PC-3 (cell line): Measurements from ENCODE around the gene OMP. TPM values are rescaled to one million over a fixed set of nuclear protein-coding genes. Genes with fewer than 3 reads are reported as not detected.

Experiments
- ATAC-seq: fragments of 200-7000 bp; cut with Tn5 transposase; 2 replicates; pipeline ENCODE4 v1.9.1; 2020; ENCODE audit warnings: mild to moderate bottlenecking, moderate library complexity
- BruUV-seq: library from RNA; stranded (reverse); fragments of 400-500 nt; replicated peaks from 2 replicates; lab custom pipeline; 2021; lab: Mats Ljungman, UMichigan
- CTCF ChIA-PET: fragments of 300-600 bp; sonication (Branson Sonifier 250); formaldehyde crosslinking; loops from one replicate; lab custom pipeline; 2022; ENCODE audit warnings: antibody characterized with exemption; lab: Charles Lee
- POLR2A ChIA-PET: fragments of 300-600 bp; sonication (Branson Sonifier 250); formaldehyde crosslinking; loops from one replicate; lab custom pipeline; 2022; ENCODE audit warnings: antibody characterized with exemption; ENCODE audit not compliant: unreplicated experiment; lab: Charles Lee
- DNase-seq: peaks from one replicate; pipeline ENCODE4 v3.0.0-alpha.2; 2015
- H2AFZ ChIP-seq: fragments of 300-600 bp; sonication (generic); 2 replicates; pipeline ENCODE4 v1.6.0; 2016; ENCODE audit warnings: antibody characterized with exemption, low read length
- H3F3A ChIP-seq: fragments of 300-600 bp; sonication (generic); one replicate; pipeline ENCODE4 v1.6.0; 2017; ENCODE audit warnings: antibody characterized with exemption, low read length, control low read depth, mild to moderate bottlenecking; ENCODE audit not compliant: unreplicated experiment
- H3K27ac ChIP-seq: fragments of 300-600 bp; sonication (generic); 2 replicates; pipeline ENCODE4 v1.5.1; 2016; ENCODE audit warnings: mild to moderate bottlenecking, low read length
- H3K27me3 ChIP-seq: fragments of 300-600 bp; sonication (generic); 2 replicates; pipeline ENCODE4 v1.6.1; 2016; ENCODE audit warnings: low read length, mixed read lengths
- H3K36me3 ChIP-seq: fragments of 300-600 bp; sonication (generic); 2 replicates; pipeline ENCODE4 v1.6.1; 2016; ENCODE audit warnings: low read depth, mixed run types, low read length, mixed read lengths
- H3K4me1 ChIP-seq: fragments of 300-600 bp; sonication (generic); 2 replicates; pipeline ENCODE4 v1.5.1; 2016; ENCODE audit warnings: low read length; ENCODE audit not compliant: insufficient read depth
- H3K4me2 ChIP-seq: fragments of 300-600 bp; sonication (generic); 2 replicates; pipeline ENCODE4 v1.6.0; 2016; ENCODE audit warnings: low read length
- H3K4me3 ChIP-seq: fragments of 300-600 bp; sonication (generic); 2 replicates; pipeline ENCODE4 v1.5.1; 2016; ENCODE audit warnings: mild to moderate bottlenecking, low read length, mixed read lengths
- H3K79me2 ChIP-seq: fragments of 300-600 bp; sonication (generic); 2 replicates; pipeline ENCODE4 v1.6.1; 2017; ENCODE audit warnings: low read length, mixed read lengths
- H3K9ac ChIP-seq: fragments of 300-600 bp; sonication (generic); 2 replicates; pipeline ENCODE4 v1.6.0; 2016; ENCODE audit warnings: mild to moderate bottlenecking, low read length
- H3K9me2 ChIP-seq: fragments of 300-600 bp; sonication (generic); replicated peaks from 2 replicates; pipeline ENCODE4 v1.6.1; 2016; ENCODE audit warnings: mixed run types, low read length, mixed read lengths
- H3K9me3 ChIP-seq: fragments of 300-600 bp; sonication (generic); 2 replicates; pipeline ENCODE4 v1.6.1; 2016; ENCODE audit warnings: low read length, mixed read lengths
- H4K20me1 ChIP-seq: fragments of 300-600 bp; sonication (generic); 2 replicates; pipeline ENCODE4 v1.6.1; 2016; ENCODE audit warnings: low read length, mixed read lengths
- EZH2 ChIP-seq: fragments of 300-600 bp; sonication (generic); IDR thresholded peaks from one replicate; pipeline ENCODE4 v1.6.1; 2017; ENCODE audit warnings: antibody characterized with exemption, mild to moderate bottlenecking, low read length; ENCODE audit not compliant: unreplicated experiment
- EZH2phosphoT487 ChIP-seq: fragments of 300-600 bp; sonication (generic); IDR thresholded peaks from 2 replicates; pipeline ENCODE4 v1.6.1; 2018; ENCODE audit warnings: mild to moderate bottlenecking, antibody characterized with exemption, low read length, borderline replicate concordance
- intact Hi-C: fragments of 100-400 bp; cut with micrococcal nuclease; formaldehyde crosslinking; loops from 2 replicates; pipeline ENCODE4 v1.9.0; 2023
- total RNA-seq: library from RNA; depleted of rRNA; stranded (reverse); fragments of >200 nt; gene quantifications from 2 replicates; pipeline ENCODE4 v1.2.3, GENCODE V29; 2014
- TF ChIP-seq, protein P1 (sequence below): fragments of 300-600 bp; sonication (generic); conservative IDR thresholded peaks from 2 replicates; pipeline ENCODE4 v1.5.1; 2017; ENCODE audit warnings: antibody characterized with exemption, low read depth, mild to moderate bottlenecking, low read length

Gene OMP
- total RNA-seq, 1 experiment from 2014 or later: not detected

DNA sequence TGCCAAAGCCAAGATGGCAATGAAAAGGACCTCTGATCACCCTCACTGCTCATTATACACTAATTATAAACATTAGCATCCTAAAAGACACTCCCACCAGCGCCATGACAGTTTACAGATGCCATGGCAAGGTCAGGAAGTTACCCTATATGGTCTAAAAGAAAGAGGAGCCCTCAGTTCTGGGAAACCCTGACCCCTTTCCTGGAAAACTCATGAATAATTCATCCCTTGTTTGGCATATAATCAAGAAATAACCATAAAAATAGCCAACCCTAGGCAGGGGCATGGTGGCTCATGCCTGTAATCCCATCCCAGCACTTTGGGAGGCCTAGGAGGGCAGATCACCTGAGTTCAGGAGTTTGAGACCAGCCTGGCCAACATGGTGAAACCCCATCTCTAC lies 48.6 kb upstream of the OMP start:
- peaks cover 15% of the 10 kb centered on the region; the same call in 1 of the 2 replicates for H3K9me3 ChIP-seq
- ATAC-seq (no peak), DNase-seq (no peak)
- no peaks in the 10 kb centered on the region for H3F3A ChIP-seq
- CTCF ChIA-PET: no interaction called here
- POLR2A ChIA-PET: interaction anchor here (0.5 kb wide), 1 partner anchor 1491 kb away, joined by 3 read pairs; no protein-coding TSS in a partner anchor
- no peak overlapping the region for H3K27ac ChIP-seq
- H3K4me2 ChIP-seq: no peak overlapping the region
- H3K9me2 ChIP-seq: no peaks in the 10 kb centered on the region
- H3K36me3 ChIP-seq: no peaks in the 10 kb centered on the region
- no peaks in the 10 kb centered on the region for H3K4me1 ChIP-seq
- BruUV-seq: no TSS peak
- no peak overlapping the region for H3K4me3 ChIP-seq
- no peaks in the 10 kb centered on the region for H4K20me1 ChIP-seq
- H3K27me3 ChIP-seq: no peaks in the 10 kb centered on the region
- no peaks in the 10 kb centered on the region for H3K79me2 ChIP-seq
- no peak overlapping the region for H3K9ac ChIP-seq
- no peak overlapping the region for H2AFZ ChIP-seq
- TF ChIP-seq EZH2phosphoT487: no peak
- TF ChIP-seq EZH2: no peak
- TF ChIP-seq, protein P1, sequence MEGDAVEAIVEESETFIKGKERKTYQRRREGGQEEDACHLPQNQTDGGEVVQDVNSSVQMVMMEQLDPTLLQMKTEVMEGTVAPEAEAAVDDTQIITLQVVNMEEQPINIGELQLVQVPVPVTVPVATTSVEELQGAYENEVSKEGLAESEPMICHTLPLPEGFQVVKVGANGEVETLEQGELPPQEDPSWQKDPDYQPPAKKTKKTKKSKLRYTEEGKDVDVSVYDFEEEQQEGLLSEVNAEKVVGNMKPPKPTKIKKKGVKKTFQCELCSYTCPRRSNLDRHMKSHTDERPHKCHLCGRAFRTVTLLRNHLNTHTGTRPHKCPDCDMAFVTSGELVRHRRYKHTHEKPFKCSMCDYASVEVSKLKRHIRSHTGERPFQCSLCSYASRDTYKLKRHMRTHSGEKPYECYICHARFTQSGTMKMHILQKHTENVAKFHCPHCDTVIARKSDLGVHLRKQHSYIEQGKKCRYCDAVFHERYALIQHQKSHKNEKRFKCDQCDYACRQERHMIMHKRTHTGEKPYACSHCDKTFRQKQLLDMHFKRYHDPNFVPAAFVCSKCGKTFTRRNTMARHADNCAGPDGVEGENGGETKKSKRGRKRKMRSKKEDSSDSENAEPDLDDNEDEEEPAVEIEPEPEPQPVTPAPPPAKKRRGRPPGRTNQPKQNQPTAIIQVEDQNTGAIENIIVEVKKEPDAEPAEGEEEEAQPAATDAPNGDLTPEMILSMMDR: no peak
- intact Hi-C loops: no loop called here

DNA sequence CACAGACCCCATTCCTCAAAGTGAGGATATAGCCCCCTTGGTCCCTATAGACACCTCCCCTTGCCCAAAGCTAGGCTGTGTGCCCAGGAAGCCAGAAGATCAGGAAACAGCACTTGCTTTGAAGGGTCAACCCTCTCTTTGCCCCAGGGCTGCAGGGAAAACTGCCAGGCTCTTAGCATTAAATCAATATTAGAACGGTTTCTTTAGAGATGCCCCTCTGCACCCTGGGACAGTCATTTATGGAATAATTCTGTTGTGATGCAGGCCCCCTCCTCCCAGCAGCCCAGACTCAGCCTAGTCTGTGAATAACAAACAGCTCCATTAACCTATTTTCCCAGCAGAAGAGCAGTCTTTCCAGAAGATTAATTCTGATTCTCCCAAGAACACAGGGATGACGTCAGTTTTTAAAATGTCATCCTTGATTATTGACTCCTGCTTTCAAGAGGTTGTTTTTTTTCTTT lies 47.5 kb upstream of the OMP start:
- no peak overlapping the region for H2AFZ ChIP-seq
- H3K79me2 ChIP-seq: no peaks in the 10 kb centered on the region
- DNase-seq: no peak
- POLR2A ChIA-PET: no interaction called here
- H3K4me1 ChIP-seq: no peaks in the 10 kb centered on the region
- no peaks in the 10 kb centered on the region for H3K27me3 ChIP-seq
- no peaks in the 10 kb centered on the region for H3F3A ChIP-seq
- H4K20me1 ChIP-seq: no peaks in the 10 kb centered on the region
- no peak overlapping the region for H3K27ac ChIP-seq
- BruUV-seq: no TSS peak
- intact Hi-C loops: no loop called here
- no peak for TF ChIP-seq EZH2phosphoT487
- TF ChIP-seq, protein P1: no peak
- no peak for TF ChIP-seq EZH2
- no peaks in the 10 kb centered on the region for H3K9me2 ChIP-seq
- H3K4me3 ChIP-seq: no peak overlapping the region
- CTCF ChIA-PET: no interaction called here
- H3K9ac ChIP-seq: no peak overlapping the region
- no peak for ATAC-seq
- H3K9me3 ChIP-seq: peaks cover 15% of the 10 kb centered on the region; the same call in 1 of the 2 replicates
- no peak overlapping the region for H3K4me2 ChIP-seq
- H3K36me3 ChIP-seq: no peaks in the 10 kb centered on the region

DNA sequence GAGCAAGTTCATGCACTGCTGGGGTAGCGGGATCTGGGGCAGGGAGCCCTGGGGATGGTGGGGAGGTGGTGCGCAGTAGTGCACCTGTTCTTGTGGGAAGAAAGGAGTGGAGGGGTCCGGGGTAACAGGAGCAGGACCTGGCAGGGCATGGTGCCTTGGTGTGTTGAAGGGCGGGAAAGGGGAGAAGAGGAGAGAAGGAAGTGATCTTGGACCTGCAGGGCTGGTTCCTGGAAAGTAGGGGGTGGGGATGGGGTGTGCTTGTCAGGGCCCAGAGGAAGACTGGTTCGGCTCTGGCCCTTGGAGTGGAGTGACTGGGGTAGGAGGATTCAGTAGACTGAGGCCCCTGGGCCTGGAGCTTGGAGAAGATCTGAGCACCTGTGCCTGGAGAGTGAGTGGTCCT lies 46.7 kb upstream of the OMP start:
- CTCF ChIA-PET: no interaction called here
- H3F3A ChIP-seq: no peaks in the 10 kb centered on the region

More for the DNA sequence above, 46.7 kb upstream of the OMP start:
- no peak overlapping the region for H3K4me2 ChIP-seq
- intact Hi-C loops: no loop called here
- H3K9ac ChIP-seq: no peak overlapping the region
- ATAC-seq: no peak
- DNase-seq: no peak
- no peak overlapping the region for H3K4me3 ChIP-seq
- POLR2A ChIA-PET: no interaction called here
- H4K20me1 ChIP-seq: no peaks in the 10 kb centered on the region
- no peak for TF ChIP-seq EZH2
- TF ChIP-seq EZH2phosphoT487: no peak
- TF ChIP-seq, protein P1: no peak
- H3K9me2 ChIP-seq: no peaks in the 10 kb centered on the region
- H3K27me3 ChIP-seq: no peaks in the 10 kb centered on the region
- no peaks in the 10 kb centered on the region for H3K79me2 ChIP-seq
- peaks cover 15% of the 10 kb centered on the region; the same call in 1 of the 2 replicates for H3K9me3 ChIP-seq
- no peak overlapping the region for H3K27ac ChIP-seq
- no TSS peak for BruUV-seq
- H3K4me1 ChIP-seq: no peaks in the 10 kb centered on the region; the same call in 1 of the 2 replicates
- no peak overlapping the region for H2AFZ ChIP-seq
- H3K36me3 ChIP-seq: no peaks in the 10 kb centered on the region
